ENCODE data around the gene POU3F1. TPM values are rescaled to one million over a fixed set of nuclear protein-coding genes. Genes with fewer than 3 reads are reported as not detected.
"Not testable (repeated sequence)": the region's sequence is repeated elsewhere in the genome, so short reads cannot be mapped to it uniquely, and the experiment has no call there.

Gene POU3F1
- total RNA-seq, 1 donor from 2014 or later = 6.1 TPM

- H3K9me3 Mint-ChIP-seq = no peaks in the 10 kb centered on the region
- intact Hi-C loops (cut with micrococcal nuclease) = no loop called here
- POLR2A ChIA-PET = no interaction called here
- TF ChIP-seq, protein P1, sequence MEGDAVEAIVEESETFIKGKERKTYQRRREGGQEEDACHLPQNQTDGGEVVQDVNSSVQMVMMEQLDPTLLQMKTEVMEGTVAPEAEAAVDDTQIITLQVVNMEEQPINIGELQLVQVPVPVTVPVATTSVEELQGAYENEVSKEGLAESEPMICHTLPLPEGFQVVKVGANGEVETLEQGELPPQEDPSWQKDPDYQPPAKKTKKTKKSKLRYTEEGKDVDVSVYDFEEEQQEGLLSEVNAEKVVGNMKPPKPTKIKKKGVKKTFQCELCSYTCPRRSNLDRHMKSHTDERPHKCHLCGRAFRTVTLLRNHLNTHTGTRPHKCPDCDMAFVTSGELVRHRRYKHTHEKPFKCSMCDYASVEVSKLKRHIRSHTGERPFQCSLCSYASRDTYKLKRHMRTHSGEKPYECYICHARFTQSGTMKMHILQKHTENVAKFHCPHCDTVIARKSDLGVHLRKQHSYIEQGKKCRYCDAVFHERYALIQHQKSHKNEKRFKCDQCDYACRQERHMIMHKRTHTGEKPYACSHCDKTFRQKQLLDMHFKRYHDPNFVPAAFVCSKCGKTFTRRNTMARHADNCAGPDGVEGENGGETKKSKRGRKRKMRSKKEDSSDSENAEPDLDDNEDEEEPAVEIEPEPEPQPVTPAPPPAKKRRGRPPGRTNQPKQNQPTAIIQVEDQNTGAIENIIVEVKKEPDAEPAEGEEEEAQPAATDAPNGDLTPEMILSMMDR (IDR thresholded peaks at IDR 0.05) = no peak
- peaks cover 8% of the 10 kb centered on the region for H3K4me1 Mint-ChIP-seq
- H3K36me3 Mint-ChIP-seq (ENCODE audit: low read depth) = no peaks in the 10 kb centered on the region
- peaks cover 13% of the 10 kb centered on the region for H3K27me3 Mint-ChIP-seq
- no peak overlapping the region for H3K4me3 Mint-ChIP-seq
- CTCF ChIA-PET = no interaction called here
- no peak for ATAC-seq (ENCODE audit: low read depth)
- no peak overlapping the region for H3K27ac Mint-ChIP-seq
- DNase-seq = no peak
Observed at GRCh38 chr1:38034871-38035270, 11.7 kb downstream of the POU3F1 start.

- POLR2A ChIA-PET = interaction anchor here (0.6 to 1.3 kb wide), 2 partner anchors 10 to 47 kb away, joined by 3 read pairs; no protein-coding TSS in a partner anchor
- CTCF ChIA-PET = interaction anchor here (1.1 kb wide), 1 partner anchor 555 kb away, joined by 3 read pairs; no protein-coding TSS in a partner anchor
- H3K27ac Mint-ChIP-seq; H3K9me3 Mint-ChIP-seq; ATAC-seq (ENCODE audit: low read depth); H3K4me3 Mint-ChIP-seq; H3K36me3 Mint-ChIP-seq (ENCODE audit: low read depth); DNase-seq; intact Hi-C loops (cut with micrococcal nuclease); H3K27me3 Mint-ChIP-seq: not testable (repeated sequence)
- peaks cover 25% of the 10 kb centered on the region for H3K4me1 Mint-ChIP-seq
Observed at GRCh38 chr1:38032992-38033391, 13.6 kb downstream of the POU3F1 start.

- TF ChIP-seq, protein P1 (IDR thresholded peaks at IDR 0.05) = no peak
- Mint-ChIP-seq H3K27me3 (peaks cover 2% of the 10 kb centered on the region), H3K4me3 (no peak overlapping the region), H3K4me1 (peaks cover 39% of the 10 kb centered on the region), H3K27ac (no peak overlapping the region), H3K9me3 (no peaks in the 10 kb centered on the region), H3K36me3 (ENCODE audit: low read depth) (no peaks in the 10 kb centered on the region)
- DNase-seq (no peak), ATAC-seq (ENCODE audit: low read depth) (no peak)
- ChIA-PET CTCF (no interaction called here), POLR2A (no interaction called here)
- intact Hi-C loops (cut with micrococcal nuclease) = no loop called here
Observed at GRCh38 chr1:38031513-38031866, 15.1 kb downstream of the POU3F1 start.

GRCh38 chr1:38030596-38031512 is 15.7 kb downstream of the POU3F1 start:
- CTCF ChIA-PET = interaction anchor here (5.4 kb wide), 1 partner anchor 41 kb away, joined by 43 read pairs; no protein-coding TSS in a partner anchor

GRCh38 chr1:38029685-38030511 is 16.7 kb downstream of the POU3F1 start:
- intact Hi-C loops (cut with micrococcal nuclease) = loop anchor here (1.0 to 5.0 kb wide), 2 partner anchors 122 to 445 kb away; no protein-coding TSS in a partner anchor
- CTCF ChIA-PET = interaction anchor here (0.7 to 5.4 kb wide), 4 partner anchors 7 to 42 kb away, joined by 3 to 43 read pairs (median 4); no protein-coding TSS in a partner anchor
- H3K4me1 Mint-ChIP-seq = peaks cover 39% of the 10 kb centered on the region
- no peaks in the 10 kb centered on the region for H3K9me3 Mint-ChIP-seq
- peak overlapping the region; percentile 35 for H3K4me3 Mint-ChIP-seq
- DNase-seq = peak; percentile 33
- TF ChIP-seq, protein P1 (IDR thresholded peaks at IDR 0.05) = no peak
- H3K27ac Mint-ChIP-seq = peak overlapping the region; percentile 50
- POLR2A ChIA-PET = interaction anchor here (0.6 to 1.9 kb wide), 7 partner anchors 17 to 1376 kb away, joined by 3 to 9 read pairs (median 3); partner anchors contain the start of gene POU3F1
- peaks cover 12% of the 10 kb centered on the region for H3K36me3 Mint-ChIP-seq (ENCODE audit: low read depth)
- ATAC-seq (ENCODE audit: low read depth) = peak; percentile 64
- H3K27me3 Mint-ChIP-seq = no peaks in the 10 kb centered on the region

More at GRCh38 chr1:38030596-38031512, 15.7 kb downstream of the POU3F1 start:
- POLR2A ChIA-PET = interaction anchor here (0.6 to 1.9 kb wide), 6 partner anchors 16 to 1375 kb away, joined by 3 to 9 read pairs (median 4); partner anchors contain the start of gene POU3F1
- peak overlapping the region; percentile 24 for H3K27ac Mint-ChIP-seq
- TF ChIP-seq, protein P1 (IDR thresholded peaks at IDR 0.05) = no peak
- H3K27me3 Mint-ChIP-seq = no peaks in the 10 kb centered on the region
- peaks cover 3% of the 10 kb centered on the region for H3K36me3 Mint-ChIP-seq (ENCODE audit: low read depth)
- H3K9me3 Mint-ChIP-seq = no peaks in the 10 kb centered on the region
- H3K4me1 Mint-ChIP-seq = peaks cover 39% of the 10 kb centered on the region
- no peak overlapping the region for H3K4me3 Mint-ChIP-seq
- intact Hi-C loops (cut with micrococcal nuclease) = loop anchor here (1.0 kb wide), 1 partner anchor 444 kb away; no protein-coding TSS in a partner anchor
- no peak for DNase-seq
- no peak for ATAC-seq (ENCODE audit: low read depth)
